ENCODE results near the gene INO80C. TPM values are rescaled to one million over a fixed set of nuclear protein-coding genes. Genes with fewer than 3 reads are reported as not detected.

The INO80C gene
- total RNA-seq, 1 donor from 2014 or later, result 24.9 TPM

- intact Hi-C loops (cut with micrococcal nuclease), result no loop called here
- ATAC-seq (no peak), DNase-seq (no peak)
These were observed 16.5 kb upstream of the INO80C start for GRCh38 chr18:35514283-35514682.

GRCh38 chr18:35513181-35513936 is 15.6 kb upstream of the INO80C start:
- intact Hi-C loops (cut with micrococcal nuclease), result no loop called here
- peak; percentile 62 for DNase-seq
- peak; percentile 87 for ATAC-seq

GRCh38 chr18:35512761-35513160 is 15.0 kb upstream of the INO80C start:
- DNase-seq (no peak), ATAC-seq (no peak)
- intact Hi-C loops (cut with micrococcal nuclease), result no loop called here

- intact Hi-C loops (cut with micrococcal nuclease), result no loop called here
- DNase-seq (no peak), ATAC-seq (no peak)
These were observed 14.1 kb upstream of the INO80C start for GRCh38 chr18:35511833-35512232.

- ATAC-seq (peak; percentile 48), DNase-seq (no peak)
- intact Hi-C loops (cut with micrococcal nuclease), result no loop called here
These were observed 13.7 kb upstream of the INO80C start for GRCh38 chr18:35511428-35511827.

- intact Hi-C loops (cut with micrococcal nuclease), result no loop called here
- DNase-seq, result no peak
- peak; percentile 35 for ATAC-seq
These were observed 12.4 kb upstream of the INO80C start for GRCh38 chr18:35510076-35510651.

- intact Hi-C loops (cut with micrococcal nuclease), result no loop called here
- ATAC-seq (peak; percentile 11), DNase-seq (no peak)
These were observed 11.1 kb upstream of the INO80C start for GRCh38 chr18:35508746-35509338.

GRCh38 chr18:35508030-35508429 is 10.3 kb upstream of the INO80C start:
- ATAC-seq (no peak), DNase-seq (no peak)
- intact Hi-C loops (cut with micrococcal nuclease), result no loop called here

GRCh38 chr18:35507623-35508022 is 9.9 kb upstream of the INO80C start:
- DNase-seq (no peak), ATAC-seq (no peak)
- intact Hi-C loops (cut with micrococcal nuclease), result no loop called here

- ATAC-seq (no peak), DNase-seq (no peak)
- intact Hi-C loops (cut with micrococcal nuclease), result no loop called here
These were observed 9.4 kb upstream of the INO80C start for GRCh38 chr18:35507192-35507591.

GRCh38 chr18:35506024-35506712 is 8.4 kb upstream of the INO80C start:
- intact Hi-C loops (cut with micrococcal nuclease), result no loop called here
- DNase-seq, result no peak
- no peak for ATAC-seq

GRCh38 chr18:35504996-35505395 is 7.2 kb upstream of the INO80C start:
- intact Hi-C loops (cut with micrococcal nuclease), result no loop called here
- DNase-seq, result no peak
- no peak for ATAC-seq

GRCh38 chr18:35502052-35502451 is 4.3 kb upstream of the INO80C start:
- ATAC-seq (no peak), DNase-seq (no peak)
- intact Hi-C loops (cut with micrococcal nuclease), result no loop called here

- ATAC-seq (no peak), DNase-seq (no peak)
- intact Hi-C loops (cut with micrococcal nuclease), result no loop called here
These were observed 3.6 kb upstream of the INO80C start for GRCh38 chr18:35501369-35501768.

GRCh38 chr18:35500113-35500512 is 2.4 kb upstream of the INO80C start:
- intact Hi-C loops (cut with micrococcal nuclease), result no loop called here
- ATAC-seq (no peak), DNase-seq (no peak)

- intact Hi-C loops (cut with micrococcal nuclease), result no loop called here
- ATAC-seq, result peak; percentile 35
- no peak for DNase-seq
These were observed 762 bp downstream of the INO80C start for GRCh38 chr18:35497027-35497369.

GRCh38 chr18:35495536-35496314 is 2.0 kb downstream of the INO80C start:
- no peak for DNase-seq
- intact Hi-C loops (cut with micrococcal nuclease), result no loop called here
- no peak for ATAC-seq

GRCh38 chr18:35494251-35495220 is 3.2 kb downstream of the INO80C start:
- intact Hi-C loops (cut with micrococcal nuclease), result no loop called here
- no peak for ATAC-seq
- no peak for DNase-seq
